DMS153 treated with DMSO at 0.1 percent for 48 hours (cell line): ENCODE data around the gene LYAR.
"Not testable (repeated sequence)": the region's sequence is repeated elsewhere in the genome, so short reads cannot be mapped to it uniquely, and the experiment has no call there.

Experiments used
- DNase-seq: peaks from one replicate; lab custom pipeline; 2025; ENCODE audit not compliant: unreplicated experiment; lab: John Stamatoyannopoulos, UW

The LYAR gene

GRCh38 chr4:4268776-4269175 is 21.2 kb downstream of the LYAR start:
- no peak for DNase-seq

- no peak for DNase-seq
These were observed 22.0 kb downstream of the LYAR start for GRCh38 chr4:4267981-4268380.

DNA sequence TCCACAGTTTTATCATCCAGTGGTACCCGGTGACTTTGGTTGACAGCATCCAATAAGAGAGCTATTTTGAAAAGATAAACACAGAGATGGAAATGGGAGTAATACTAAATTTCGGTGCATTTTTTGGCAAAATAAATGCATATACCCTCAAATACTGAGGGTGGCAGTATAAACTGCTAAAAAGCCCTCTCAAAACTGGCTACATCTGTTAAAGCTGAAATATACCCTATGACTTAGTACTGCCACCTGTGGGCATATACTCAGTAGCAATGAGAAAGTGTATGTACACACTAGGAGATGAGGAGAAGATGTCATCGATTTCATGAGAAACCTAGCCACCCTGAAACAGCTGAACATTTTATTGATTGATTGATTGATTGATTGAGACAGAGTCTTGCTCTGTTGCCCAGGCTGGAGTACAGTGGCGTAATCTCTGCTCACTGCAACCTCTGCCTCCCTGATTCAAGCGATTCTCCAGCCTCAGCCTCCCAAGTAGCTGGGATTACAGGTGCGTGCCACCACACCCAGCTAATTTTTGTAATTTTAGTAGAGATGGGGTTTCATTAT is 29.7 kb downstream of the LYAR start:
- DNase-seq = peak; percentile 3

DNA sequence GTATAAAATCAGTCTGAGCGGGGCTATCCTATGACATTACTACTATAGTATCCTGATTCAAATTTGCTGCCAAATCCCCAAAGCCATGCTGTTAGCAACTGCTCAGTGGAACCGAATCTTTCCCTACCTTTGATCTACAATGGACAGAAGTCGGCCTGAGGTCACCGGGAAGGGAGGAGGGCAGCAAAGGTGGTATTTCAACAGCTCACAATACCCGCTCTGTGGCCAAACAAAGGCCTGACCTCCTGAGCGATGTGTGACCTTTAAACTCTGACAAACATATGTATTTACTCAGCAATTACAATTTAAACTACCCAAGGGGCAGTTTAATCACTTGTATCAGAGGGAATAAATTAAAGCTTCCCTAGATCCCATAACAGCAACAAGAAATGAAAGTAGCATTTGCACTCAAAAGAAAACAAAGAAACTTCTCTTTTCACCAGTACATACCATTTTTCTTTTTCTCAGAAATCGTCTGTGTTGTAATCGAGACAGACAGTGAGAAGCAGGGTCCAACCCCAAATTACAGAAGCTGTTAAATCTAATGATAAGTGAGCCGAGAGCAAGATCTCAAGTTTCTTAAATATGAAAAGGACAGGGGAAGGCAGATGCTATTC is 30.4 kb downstream of the LYAR start:
- DNase-seq = no peak

GRCh38 chr4:4257705-4258104 is 32.2 kb downstream of the LYAR start:
- DNase-seq = not testable (repeated sequence)

DNA sequence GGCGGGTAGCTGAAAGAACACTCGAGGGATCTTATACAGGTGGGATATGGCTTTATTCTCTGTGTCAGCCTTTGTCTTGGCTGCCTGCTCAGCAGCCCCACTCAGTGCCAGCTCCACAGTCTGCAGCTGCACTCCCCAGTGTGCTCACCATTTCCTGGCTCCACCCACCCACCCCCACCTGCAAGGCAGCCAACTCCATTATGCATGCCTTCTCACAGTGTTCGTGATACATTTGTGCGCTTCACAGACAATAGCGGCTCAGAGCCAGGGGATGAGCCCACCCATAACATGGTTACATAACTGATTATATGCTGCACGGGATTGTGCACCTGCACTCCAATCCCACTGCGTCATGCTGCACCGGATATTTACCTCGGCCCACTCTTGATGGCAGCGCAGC is 33.2 kb downstream of the LYAR start:
- no peak for DNase-seq

GRCh38 chr4:4254666-4255065 is 35.3 kb downstream of the LYAR start:
- no peak for DNase-seq

GRCh38 chr4:4254199-4254598 is 35.8 kb downstream of the LYAR start:
- DNase-seq = no peak

- no peak for DNase-seq
These were observed 40.1 kb downstream of the LYAR start for GRCh38 chr4:4249866-4250265.

GRCh38 chr4:4249342-4249741 is 40.6 kb downstream of the LYAR start:
- not testable (repeated sequence) for DNase-seq

- DNase-seq = no peak
These were observed 41.1 kb downstream of the LYAR start for GRCh38 chr4:4248885-4249203.

GRCh38 chr4:4248029-4248884 is 41.7 kb downstream of the LYAR start, which contains the start of gene TMEM128:
Gene TMEM128 (minus strand): TSS chr4:4248223. CDS start chr4:4248202, 21 bp downstream.
- peak; percentile 23 for DNase-seq

- DNase-seq = no peak
These were observed 42.3 kb downstream of the LYAR start for GRCh38 chr4:4247696-4248028.

GRCh38 chr4:4245172-4245571 is 44.8 kb downstream of the LYAR start:
- no peak for DNase-seq

DNA sequence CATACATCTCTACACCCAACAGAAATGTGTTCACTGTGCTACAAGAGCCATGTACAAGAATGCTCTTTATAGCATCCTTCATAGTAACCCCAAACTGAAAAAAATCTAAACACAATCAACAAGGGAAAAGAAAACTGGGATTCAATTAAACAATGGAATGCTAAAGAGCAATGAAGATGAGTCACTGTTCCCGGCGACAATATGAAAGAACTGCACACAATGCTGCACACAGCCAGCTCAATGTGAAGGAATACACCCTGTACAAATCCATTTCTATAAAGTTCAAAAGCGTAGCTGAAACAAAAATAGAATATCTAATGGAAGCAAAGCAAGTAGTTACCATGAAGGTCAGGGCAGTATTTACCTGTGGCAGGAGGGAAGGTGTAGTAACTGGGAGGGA is 50.4 kb downstream of the LYAR start:
- DNase-seq = not testable (repeated sequence)

DNA sequence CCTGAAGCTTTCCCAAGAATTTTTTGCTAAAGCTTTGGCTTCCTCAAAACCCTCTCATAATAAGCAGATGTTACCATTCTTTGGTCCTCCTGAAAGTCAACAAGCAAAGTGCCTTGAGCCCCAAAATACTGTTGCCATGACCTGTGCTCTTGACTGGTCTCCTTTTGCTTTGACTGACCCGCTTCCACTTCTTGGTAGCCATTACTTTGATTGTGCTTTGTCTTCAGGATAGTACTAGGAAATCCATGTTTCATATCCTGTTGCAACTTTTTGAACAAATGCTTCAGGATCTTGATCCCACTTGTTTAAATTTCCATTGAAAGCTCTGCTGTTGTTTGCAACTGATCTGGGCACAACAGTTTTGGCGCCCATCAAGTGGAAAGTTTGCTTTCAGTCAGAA is 56.3 kb downstream of the LYAR start:
- DNase-seq = no peak

DNA sequence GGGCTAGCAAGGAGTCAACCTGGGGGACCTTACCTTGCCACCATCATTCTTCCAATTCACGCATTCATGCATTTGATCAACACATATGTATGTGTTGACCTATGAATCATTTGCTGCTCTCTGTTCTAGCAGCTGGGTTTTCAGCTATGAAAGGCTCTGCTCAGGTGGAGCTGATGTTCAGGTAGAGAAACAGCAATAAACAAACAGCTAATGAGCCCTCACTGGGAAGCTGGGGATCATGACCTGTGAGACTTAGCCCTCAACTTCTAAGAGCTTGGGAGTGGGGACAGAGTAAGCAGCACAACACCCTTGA is 61.6 kb downstream of the LYAR start:
- no peak for DNase-seq

- DNase-seq = no peak
These were observed 62.2 kb downstream of the LYAR start for GRCh38 chr4:4227510-4228355.

DNA sequence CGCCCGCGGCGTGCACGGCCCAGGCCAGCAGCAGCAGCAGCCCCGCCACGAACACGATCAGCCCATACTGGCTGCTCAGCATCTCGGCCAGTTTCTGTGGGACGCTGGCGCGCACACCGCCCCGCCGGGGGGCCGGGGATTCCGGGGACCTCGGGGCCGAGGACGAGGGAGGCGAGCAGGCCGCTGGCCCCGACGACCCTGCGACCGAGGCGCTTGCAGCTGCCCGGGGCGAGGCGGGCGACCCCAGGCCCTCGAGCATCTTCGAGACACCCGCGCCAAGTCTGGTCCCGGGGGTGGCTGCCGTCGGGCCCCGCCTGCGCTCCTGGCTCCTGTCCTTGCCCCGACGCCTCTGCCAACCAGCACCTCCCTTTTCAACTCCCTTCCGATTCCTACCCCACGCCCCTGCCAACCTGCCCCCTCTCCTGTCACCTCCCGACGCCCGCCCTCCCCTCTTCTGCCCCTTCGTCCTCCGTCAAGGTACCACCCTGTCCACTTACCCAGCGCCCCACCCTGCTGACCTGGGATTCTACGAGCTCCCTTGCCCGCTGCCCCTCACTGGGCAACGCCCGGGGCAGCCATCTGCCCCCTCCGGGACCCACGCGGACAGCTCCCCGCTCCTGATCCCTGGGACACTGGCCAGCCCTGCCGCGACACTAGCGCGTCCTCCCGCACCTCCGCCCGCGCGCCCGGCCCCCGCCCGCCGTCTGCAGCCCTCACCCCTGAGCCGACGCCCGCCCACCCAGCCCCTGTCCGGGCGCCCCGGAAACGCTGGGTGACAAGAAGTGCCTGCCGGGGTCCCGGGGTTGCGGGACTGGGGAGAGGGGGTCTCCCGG is 63.1 kb downstream of the LYAR start, which contains the start of gene OTOP1:
Gene OTOP1 (minus strand): TSS at position 324 of the 833 bp plus-strand sequence. CDS start 65 bp downstream, at position 259.
- DNase-seq = no peak

DNA sequence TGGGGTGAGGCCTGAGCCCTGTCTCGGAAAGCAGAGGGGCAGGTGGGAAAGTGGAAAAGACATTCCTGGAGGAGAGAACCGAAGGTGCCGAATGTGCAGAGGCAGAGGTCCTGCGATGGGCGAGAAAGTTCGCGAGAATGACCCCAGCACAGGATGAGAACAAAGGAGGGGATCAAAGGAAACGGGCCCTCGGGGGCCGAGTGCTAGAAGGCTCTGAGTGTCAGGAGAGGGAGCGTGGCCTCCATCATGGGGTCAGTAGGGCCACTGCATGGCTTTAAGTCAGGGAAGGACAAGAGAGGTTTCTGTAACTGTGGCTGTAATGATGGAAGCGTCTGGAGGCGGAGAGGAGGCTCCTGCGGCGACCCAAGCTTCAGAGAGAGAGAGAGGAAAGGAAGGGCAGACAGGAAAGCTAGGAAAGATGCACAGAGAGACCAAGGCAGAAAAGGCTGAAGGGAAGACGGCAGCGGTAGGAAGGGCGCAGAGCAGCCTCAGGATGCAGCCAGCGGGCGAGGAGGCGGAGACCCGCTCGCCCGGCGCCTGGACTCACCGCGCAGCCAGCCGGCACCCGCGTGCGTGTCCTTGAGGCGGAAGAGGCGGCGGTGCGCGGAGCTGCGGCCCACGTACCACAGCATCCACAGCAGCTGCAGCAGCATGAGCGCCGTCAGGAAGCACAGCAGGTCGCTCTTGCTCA is 63.9 kb downstream of the LYAR start:
- no peak for DNase-seq
